SK-N-SH (cell line): ENCODE measurements around the gene FADS3. TPM values are rescaled to one million over a fixed set of nuclear protein-coding genes. Genes with fewer than 3 reads are reported as not detected.
A peak's percentile ranks its signal among the peaks of the same experiment; 100 is the strongest.

Source experiments
- CTCF ChIA-PET: fragments of 300-600, 350-600 bp; formaldehyde crosslinking; extraction: SDS; loops from one replicate; lab custom pipeline; 2021; lab: Yijun Ruan, JAX
- POLR2A ChIA-PET: fragments of 350-600 bp; sonication (Branson Sonifier 250); formaldehyde crosslinking; extraction: SDS; loops from one replicate; lab custom pipeline; 2020; ENCODE audit warnings: antibody characterized with exemption, inconsistent platforms; lab: Yijun Ruan, JAX
- DNase-seq: peaks from one replicate; pipeline ENCODE4 v3.0.0; 2012
- H2AFZ ChIP-seq: fragments of 200-600 bp; sonication (generic); 2 replicates; pipeline ENCODE4 v1.8.1; 2016; ENCODE audit warnings: antibody characterized with exemption, mild to moderate bottlenecking, low read depth
- H3F3A ChIP-seq: fragments of 200-600 bp; sonication (generic); replicated peaks from 2 replicates; pipeline ENCODE3; 2016; ENCODE audit warnings: antibody characterized with exemption, mild to moderate bottlenecking; ENCODE audit not compliant: insufficient read depth
- H3K27ac ChIP-seq, 2 experiments: fragments of 200-500 bp in 1 of 2; fragments of 200-600 bp in 1 of 2; sonication (Bioruptor generic) in 1 of 2; sonication (generic), shearing (Covaris generic) in 1 of 2; 2 replicates each; pipeline versions ENCODE4 v1.5.1 to v1.6.1; 2014 to 2016; ENCODE audit warnings: low read depth in 2 of 2, inconsistent platforms in 1 of 2, low read length in 1 of 2, mild to moderate bottlenecking in 1 of 2, mixed read lengths in 1 of 2
- H3K27me3 ChIP-seq: fragments of 200-600 bp; sonication (generic), shearing (Covaris generic); 2 replicates; pipeline ENCODE4 v1.6.1; 2016; ENCODE audit warnings: mixed run types; ENCODE audit not compliant: insufficient read depth
- H3K36me3 ChIP-seq, 2 experiments: fragments of 200-500 bp in 1 of 2; fragments of 200-600 bp in 1 of 2; sonication (Bioruptor generic) in 1 of 2; sonication (generic) in 1 of 2; replicated peaks in 1 of 2; 2 replicates each; pipeline versions ENCODE3 to v1.5.1; 2014 to 2016; ENCODE audit warnings: low read length in 1 of 2, mild to moderate bottlenecking in 1 of 2; ENCODE audit not compliant: insufficient read depth in 2 of 2, control insufficient read depth in 1 of 2
- H3K4me1 ChIP-seq, 2 experiments: fragments of 200-500 bp in 1 of 2; fragments of 200-600 bp in 1 of 2; sonication (Bioruptor generic) in 1 of 2; sonication (generic), shearing (Covaris generic) in 1 of 2; 2 replicates each; pipeline versions ENCODE4 v1.5.1 to v1.6.1; 2014 to 2016; ENCODE audit warnings: low read depth in 1 of 2, low read length in 1 of 2, mixed run types in 1 of 2; ENCODE audit not compliant: insufficient read depth in 2 of 2, control insufficient read depth in 1 of 2
- H3K4me2 ChIP-seq: fragments of 200-600 bp; sonication (generic), shearing (Covaris generic); 2 replicates; pipeline ENCODE4 v1.6.1; 2017; ENCODE audit warnings: mixed run types
- H3K4me3 ChIP-seq, 2 experiments: fragments of 200-500 bp in 1 of 2; fragments of 200-600 bp in 1 of 2; sonication (Bioruptor generic) in 1 of 2; sonication (generic), shearing (Covaris generic) in 1 of 2; 2 replicates each; pipeline versions ENCODE4 v1.5.1 to v1.8.1; 2014 to 2016; ENCODE audit warnings: low read depth in 2 of 2, inconsistent platforms in 1 of 2, low read length in 1 of 2, mild to moderate bottlenecking in 1 of 2, mixed read lengths in 1 of 2, moderate library complexity in 1 of 2
- H3K79me2 ChIP-seq: fragments of 200-600 bp; sonication (generic); 2 replicates; pipeline ENCODE4 v1.8.1; 2017; ENCODE audit warnings: mild to moderate bottlenecking; ENCODE audit not compliant: insufficient read depth
- H3K9ac ChIP-seq: fragments of 200-600 bp; sonication (generic); 2 replicates; pipeline ENCODE4 v1.6.1; 2017; ENCODE audit warnings: mixed run types
- H3K9me2 ChIP-seq: fragments of 200-600 bp; sonication (generic); 2 replicates; pipeline ENCODE4 v1.6.1; 2017; ENCODE audit warnings: mixed run types
- H3K9me3 ChIP-seq: fragments of 200-600 bp; sonication (generic); 2 replicates; pipeline ENCODE4 v1.6.1; 2017; ENCODE audit warnings: mixed run types, mild to moderate bottlenecking, moderate library complexity
- H4K20me1 ChIP-seq: fragments of 200-600 bp; sonication (generic); 2 replicates; pipeline ENCODE4 v1.6.1; 2017; ENCODE audit warnings: mild to moderate bottlenecking, mixed run types; ENCODE audit not compliant: insufficient read depth
- CTCF ChIP-seq: fragments of 200-600 bp; sonication (generic); IDR thresholded peaks from 2 replicates; pipeline ENCODE4 v1.6.1; 2017; ENCODE audit warnings: antibody characterized with exemption, mild to moderate bottlenecking, moderate library complexity
- FOXJ3 ChIP-seq: sonication (generic); formaldehyde crosslinking; IDR thresholded peaks from 2 replicates; pipeline ENCODE4 v1.5.1; 2020; ENCODE audit warnings: mild to moderate bottlenecking, missing genetic modification reagents
- GABPA ChIP-seq: IDR thresholded peaks from 2 replicates; pipeline ENCODE4 v1.4.0; 2012; ENCODE audit warnings: low read depth, mild to moderate bottlenecking
- GATA2 ChIP-seq: sonication (generic); formaldehyde crosslinking; IDR thresholded peaks from 2 replicates; pipeline ENCODE4 v1.5.0; 2020; ENCODE audit warnings: mild to moderate bottlenecking, missing genetic modification reagents
- MXI1 ChIP-seq: IDR thresholded peaks from 2 replicates; pipeline ENCODE4 v1.6.1; 2012; ENCODE audit warnings: mild to moderate bottlenecking, low read depth, low read length, improper control_type of control experiment
- PBX3 ChIP-seq: IDR thresholded peaks from 2 replicates; pipeline ENCODE4; 2012
- RFX5 ChIP-seq: IDR thresholded peaks from 2 replicates; pipeline ENCODE4 v1.6.1; 2012; ENCODE audit warnings: mild to moderate bottlenecking, improper control_type of control experiment, low read length
- TEAD4 ChIP-seq: IDR thresholded peaks from 2 replicates; pipeline ENCODE4 v1.4.0; 2012; ENCODE audit warnings: mild to moderate bottlenecking, borderline replicate concordance; ENCODE audit not compliant: insufficient read depth
- USF2 ChIP-seq: fragments of 150-350 bp; IDR thresholded peaks from 2 replicates; pipeline ENCODE4 v1.6.1; 2017; ENCODE audit warnings: antibody characterized with exemption, low read length, low read depth, borderline replicate concordance
- WGBS: methylation state at CpG from one replicate; pipeline ENCODE4 v1.1.6; 2017; ENCODE audit warnings: low lambda C conversion rate; 5-methylcytosine and 5-hydroxymethylcytosine counted together
- polyA plus RNA-seq, 3 experiments: library from polyadenylated mRNA; depleted of rRNA; stranded (reverse); fragments of >200 nt; gene quantifications; 2 replicates each; pipeline ENCODE4 v1.2.3, GENCODE V29; 2012

FADS3 gene
- polyA plus RNA-seq, 1 of the 3 experiments (the other 2 are of a cell fraction): 93.3 TPM

GRCh38 chr11:61916737-61917333 lies 25.5 kb upstream of the FADS3 start (continued):
- TF ChIP-seq FOXJ3 (CRISPR knock-in tag) (no peak), CTCF (no peak), GABPA (no peak), MXI1 (no peak)

- no peaks in the 10 kb centered on the region for H3K9me2 ChIP-seq
- no peaks in the 10 kb centered on the region for H4K20me1 ChIP-seq
- peak; percentile 14 for DNase-seq
- H3K9me3 ChIP-seq: no peaks in the 10 kb centered on the region
- no peaks in the 10 kb centered on the region for H3F3A ChIP-seq
- H3K27ac ChIP-seq: no peak overlapping the region
- H3K4me2 ChIP-seq: no peak overlapping the region
- TF ChIP-seq TEAD4 (no peak), GATA2 (CRISPR knock-in tag) (no peak), USF2 (no peak), RFX5 (no peak), PBX3 (no peak)
- no peak overlapping the region for H2AFZ ChIP-seq
- ChIA-PET POLR2A (interaction anchor here (0.6 kb wide), 1 partner anchor 54 kb away, joined by 3 read pairs; no protein-coding TSS in a partner anchor), CTCF (interaction anchor here (1.3 to 5.9 kb wide), 4 partner anchors 10 to 194 kb away, joined by 3 to 85 read pairs (median 6); no protein-coding TSS in a partner anchor)
- H3K79me2 ChIP-seq: no peaks in the 10 kb centered on the region
- H3K4me1 ChIP-seq: peaks cover 0 to 17% of the 10 kb centered on the region in 2 experiments; a peak in 1 of 4 replicates
- H3K36me3 ChIP-seq: no peaks in the 10 kb centered on the region
- no peak overlapping the region for H3K9ac ChIP-seq
- no peak overlapping the region for H3K4me3 ChIP-seq
- 97% methylated on average over 5 of the region's 7 CpGs for WGBS
- no peaks in the 10 kb centered on the region for H3K27me3 ChIP-seq
These were observed 23.3 kb upstream of the FADS3 start for GRCh38 chr11:61914471-61915171.
